ENCODE data around the gene ADARB2. TPM values are rescaled to one million over a fixed set of nuclear protein-coding genes. Genes with fewer than 3 reads are reported as not detected.
"Not testable (repeated sequence)": the region's sequence is repeated elsewhere in the genome, so short reads cannot be mapped to it uniquely, and the experiment has no call there.

Gene ADARB2
- total RNA-seq: 1 to 10 TPM; 2.5 to 3.0 TPM

- Mint-ChIP-seq H3K27me3 (peaks cover 67% of the 10 kb centered on the region), H3K4me3 (no peak within 1 kb of the TSS), H3K9me3 (no peaks in the 10 kb centered on the region), H3K36me3 (ENCODE audit: low read depth) (no peaks in the 10 kb centered on the region), H3K27ac (no peak within 1 kb of the TSS), H3K4me1 (no peaks in the 10 kb centered on the region)
- no peak for DNase-seq
- POLR2A ChIA-PET: no interaction called here
- CTCF ChIA-PET: no interaction called here
Measured at GRCh38 chr10:1737222-1738061, at the start of gene ADARB2. TSS of gene ADARB2 (minus strand) at chr10:1737525.

DNA sequence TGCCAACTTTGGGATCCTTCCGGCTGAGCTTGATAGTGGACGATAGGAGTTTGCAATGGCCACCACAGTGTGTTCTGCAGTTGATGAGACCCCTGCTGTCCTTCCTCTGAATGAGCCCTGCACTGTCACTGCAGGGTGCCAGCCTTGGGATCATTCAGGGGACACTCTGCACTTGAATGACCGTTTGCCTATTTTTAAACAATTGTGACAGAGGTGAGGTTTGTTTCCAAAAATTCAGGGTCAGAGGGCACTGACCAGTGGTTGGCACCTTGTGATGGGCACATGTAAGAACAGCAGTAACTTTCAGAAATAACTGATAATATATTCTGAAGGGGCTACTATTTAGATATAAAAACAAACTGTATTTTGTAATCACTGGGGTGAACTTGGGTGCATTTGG, 48.5 kb upstream of the ADARB2 start:
- Mint-ChIP-seq H3K4me3 (no peak overlapping the region), H3K27me3 (no peaks in the 10 kb centered on the region), H3K9me3 (no peaks in the 10 kb centered on the region)

GRCh38 chr10:1782841-1783240, 45.5 kb upstream of the ADARB2 start:
- H3K27ac Mint-ChIP-seq: no peak overlapping the region
- no peaks in the 10 kb centered on the region for H3K36me3 Mint-ChIP-seq (ENCODE audit: low read depth)
- H3K4me3 Mint-ChIP-seq: no peak overlapping the region
- H3K27me3 Mint-ChIP-seq: no peaks in the 10 kb centered on the region
- no peak for DNase-seq
- no peaks in the 10 kb centered on the region for H3K9me3 Mint-ChIP-seq
- H3K4me1 Mint-ChIP-seq: no peaks in the 10 kb centered on the region
- ChIA-PET CTCF (no interaction called here), POLR2A (no interaction called here)

More for the DNA sequence above, 48.5 kb upstream of the ADARB2 start:
- DNase-seq: no peak
- Mint-ChIP-seq H3K4me1 (no peaks in the 10 kb centered on the region), H3K36me3 (ENCODE audit: low read depth) (no peaks in the 10 kb centered on the region), H3K27ac (no peak overlapping the region)
- ChIA-PET POLR2A (no interaction called here), CTCF (no interaction called here)

- no peak for DNase-seq
- H3K27me3 Mint-ChIP-seq: no peaks in the 10 kb centered on the region
- ChIA-PET POLR2A (no interaction called here), CTCF (no interaction called here)
- H3K4me1 Mint-ChIP-seq: no peaks in the 10 kb centered on the region
- no peak overlapping the region for H3K4me3 Mint-ChIP-seq
- H3K27ac Mint-ChIP-seq: no peak overlapping the region
- no peaks in the 10 kb centered on the region for H3K9me3 Mint-ChIP-seq
- H3K36me3 Mint-ChIP-seq (ENCODE audit: low read depth): no peaks in the 10 kb centered on the region
Measured at GRCh38 chr10:1779796-1780195, 42.5 kb upstream of the ADARB2 start.

GRCh38 chr10:1778375-1778969, 41.1 kb upstream of the ADARB2 start:
- no peaks in the 10 kb centered on the region for H3K9me3 Mint-ChIP-seq
- CTCF ChIA-PET: no interaction called here
- DNase-seq: no peak
- POLR2A ChIA-PET: no interaction called here
- H3K27me3 Mint-ChIP-seq: no peaks in the 10 kb centered on the region
- H3K4me3 Mint-ChIP-seq: no peak overlapping the region
- H3K36me3 Mint-ChIP-seq (ENCODE audit: low read depth): no peaks in the 10 kb centered on the region
- no peak overlapping the region for H3K27ac Mint-ChIP-seq
- H3K4me1 Mint-ChIP-seq: no peaks in the 10 kb centered on the region

DNA sequence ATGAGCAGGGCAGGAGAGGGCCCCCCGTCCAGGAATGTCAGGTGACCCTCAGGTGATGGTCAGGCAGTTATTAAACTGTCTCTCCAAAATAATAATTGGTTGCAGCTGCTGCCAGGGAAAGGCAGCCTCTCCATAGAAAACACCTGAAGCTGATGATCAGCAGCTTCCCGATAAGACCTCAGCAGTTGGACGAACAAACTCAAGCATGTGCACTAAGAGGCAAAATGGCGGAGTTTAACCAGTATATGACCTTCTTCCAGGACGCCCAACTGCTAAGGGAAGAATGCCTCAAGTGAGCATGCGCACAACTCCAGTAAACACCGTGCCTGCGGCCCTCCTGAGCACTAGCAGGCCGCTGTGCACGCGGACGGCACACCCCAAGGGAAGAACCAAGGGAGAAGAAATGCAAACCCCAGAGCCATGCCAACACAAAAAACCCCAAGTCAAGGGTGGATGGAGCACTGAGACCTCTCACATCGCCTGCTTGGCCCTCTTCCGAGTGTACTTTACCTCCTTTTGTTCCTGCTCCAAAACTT, 38.9 kb upstream of the ADARB2 start:
- no peak for DNase-seq
- CTCF ChIA-PET: no interaction called here
- Mint-ChIP-seq H3K4me3 (no peak overlapping the region), H3K27me3 (no peaks in the 10 kb centered on the region), H3K27ac (no peak overlapping the region), H3K36me3 (ENCODE audit: low read depth) (no peaks in the 10 kb centered on the region), H3K4me1 (no peaks in the 10 kb centered on the region), H3K9me3 (no peaks in the 10 kb centered on the region)
- POLR2A ChIA-PET: no interaction called here

GRCh38 chr10:1774796-1775195, 37.5 kb upstream of the ADARB2 start:
- POLR2A ChIA-PET: no interaction called here
- Mint-ChIP-seq H3K9me3 (no peaks in the 10 kb centered on the region), H3K4me3 (no peak overlapping the region), H3K36me3 (ENCODE audit: low read depth) (no peaks in the 10 kb centered on the region), H3K4me1 (no peaks in the 10 kb centered on the region), H3K27me3 (no peaks in the 10 kb centered on the region), H3K27ac (no peak overlapping the region)
- no peak for DNase-seq
- CTCF ChIA-PET: no interaction called here

GRCh38 chr10:1773204-1773603, 35.9 kb upstream of the ADARB2 start:
- DNase-seq; H3K27me3 Mint-ChIP-seq; POLR2A ChIA-PET; H3K4me1 Mint-ChIP-seq; H3K4me3 Mint-ChIP-seq; H3K36me3 Mint-ChIP-seq (ENCODE audit: low read depth); CTCF ChIA-PET; H3K27ac Mint-ChIP-seq; H3K9me3 Mint-ChIP-seq: not testable (repeated sequence)

- CTCF ChIA-PET: no interaction called here
- H3K4me3 Mint-ChIP-seq: no peak overlapping the region
- no peak for DNase-seq
- no peaks in the 10 kb centered on the region for H3K36me3 Mint-ChIP-seq (ENCODE audit: low read depth)
- no peaks in the 10 kb centered on the region for H3K4me1 Mint-ChIP-seq
- POLR2A ChIA-PET: no interaction called here
- H3K27ac Mint-ChIP-seq: no peak overlapping the region
- no peaks in the 10 kb centered on the region for H3K9me3 Mint-ChIP-seq
- no peaks in the 10 kb centered on the region for H3K27me3 Mint-ChIP-seq
Measured at GRCh38 chr10:1766049-1766448, 28.7 kb upstream of the ADARB2 start.

DNA sequence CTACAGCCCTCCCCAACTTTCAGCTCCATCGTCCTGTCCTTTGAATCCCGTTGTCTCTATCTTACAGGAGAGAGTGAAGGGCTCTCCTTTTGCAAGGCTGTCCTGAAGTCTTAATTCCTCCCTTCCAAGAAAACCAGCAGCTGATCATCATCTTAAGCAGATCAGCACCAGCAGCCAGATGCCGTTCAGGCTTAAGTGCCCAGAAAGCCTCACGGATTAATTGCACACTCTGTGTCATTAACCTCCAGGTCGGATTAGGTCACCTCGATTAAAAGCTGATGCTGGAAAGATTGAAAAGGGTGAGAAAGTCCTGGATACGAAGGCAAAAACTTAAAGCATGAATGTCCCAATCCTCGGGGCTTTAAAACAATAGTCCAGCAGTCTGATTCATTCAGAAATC, 24.8 kb upstream of the ADARB2 start:
- POLR2A ChIA-PET: no interaction called here
- CTCF ChIA-PET: no interaction called here
- H3K9me3 Mint-ChIP-seq: no peaks in the 10 kb centered on the region
- no peaks in the 10 kb centered on the region for H3K27me3 Mint-ChIP-seq
- DNase-seq: no peak
- H3K4me1 Mint-ChIP-seq: no peaks in the 10 kb centered on the region
- H3K27ac Mint-ChIP-seq: no peak overlapping the region
- H3K4me3 Mint-ChIP-seq: no peak overlapping the region
- no peaks in the 10 kb centered on the region for H3K36me3 Mint-ChIP-seq (ENCODE audit: low read depth)

DNA sequence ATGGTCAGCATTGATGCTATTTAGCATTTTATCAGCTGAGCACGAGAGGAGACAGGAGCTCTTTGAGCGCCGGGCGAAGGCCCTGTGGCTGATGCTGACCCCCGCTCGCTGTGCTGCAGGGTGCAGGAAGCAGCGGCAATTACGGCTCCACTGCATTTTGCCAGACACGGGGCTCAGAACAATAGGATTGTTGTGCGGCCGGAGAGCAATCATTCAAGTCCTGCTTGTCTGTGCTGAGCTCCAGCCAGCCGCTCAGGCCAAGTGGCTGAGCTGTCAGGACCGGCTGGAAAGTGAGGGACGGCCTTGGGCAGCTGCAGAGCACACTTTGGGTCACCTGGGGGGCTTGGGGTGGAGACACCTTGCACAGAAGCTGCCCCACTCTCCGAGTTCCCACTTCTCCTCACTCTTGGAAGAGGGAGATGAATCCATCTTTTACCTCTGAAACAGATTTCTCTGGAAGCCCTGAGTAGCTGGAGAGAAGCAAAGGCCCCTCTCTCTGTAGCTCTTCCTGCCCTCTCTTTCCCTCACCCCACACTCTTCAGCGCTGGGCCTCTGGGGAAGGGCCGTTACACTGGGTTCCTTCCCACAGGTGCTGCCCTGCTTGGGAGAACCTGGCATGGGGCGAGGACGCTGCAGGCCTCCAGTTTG, 17.3 kb upstream of the ADARB2 start:
- DNase-seq: no peak
- ChIA-PET CTCF (no interaction called here), POLR2A (no interaction called here)
- Mint-ChIP-seq H3K27me3 (no peaks in the 10 kb centered on the region), H3K27ac (no peak overlapping the region), H3K4me1 (no peaks in the 10 kb centered on the region), H3K4me3 (no peak overlapping the region), H3K36me3 (ENCODE audit: low read depth) (no peaks in the 10 kb centered on the region), H3K9me3 (peaks cover under 1% of the 10 kb centered on the region)

GRCh38 chr10:1752153-1752552, 14.8 kb upstream of the ADARB2 start:
- Mint-ChIP-seq H3K27me3 (no peaks in the 10 kb centered on the region), H3K9me3 (peaks cover 5% of the 10 kb centered on the region), H3K27ac (no peak overlapping the region), H3K4me1 (no peaks in the 10 kb centered on the region), H3K4me3 (no peak overlapping the region), H3K36me3 (ENCODE audit: low read depth) (no peaks in the 10 kb centered on the region)
- CTCF ChIA-PET: no interaction called here
- POLR2A ChIA-PET: no interaction called here
- no peak for DNase-seq

- no peaks in the 10 kb centered on the region for H3K36me3 Mint-ChIP-seq (ENCODE audit: low read depth)
- peaks cover 5% of the 10 kb centered on the region for H3K9me3 Mint-ChIP-seq
- H3K27ac Mint-ChIP-seq: no peak overlapping the region
- H3K27me3 Mint-ChIP-seq: no peaks in the 10 kb centered on the region
- POLR2A ChIA-PET: no interaction called here
- CTCF ChIA-PET: no interaction called here
- DNase-seq: no peak
- H3K4me1 Mint-ChIP-seq: no peaks in the 10 kb centered on the region
- no peak overlapping the region for H3K4me3 Mint-ChIP-seq
Measured at GRCh38 chr10:1747590-1748157, 10.3 kb upstream of the ADARB2 start.
